Left ventricle myocardium inferior (tissue), 1 donor: ENCODE measurements around the gene CRELD2. TPM values are rescaled to one million over a fixed set of nuclear protein-coding genes. Genes with fewer than 3 reads are reported as not detected.

ENCODE experiments used
- DNase-seq: peaks from one replicate; pipeline ENCODE4 v3.0.0-alpha.2; 2020
- H3K27ac ChIP-seq: fragments of 200-600 bp; replicated peaks from 2 replicates; pipeline ENCODE4 v1.8.0; 2021
- H3K27me3 ChIP-seq: fragments of 200-600 bp; 2 replicates; pipeline ENCODE4 v1.8.0; 2021; ENCODE audit warnings: low read depth
- H3K36me3 ChIP-seq: fragments of 200-600 bp; 2 replicates; pipeline ENCODE4 v1.8.0; 2021
- H3K4me1 ChIP-seq: fragments of 200-600 bp; 2 replicates; pipeline ENCODE4 v1.8.0; 2021
- H3K4me3 ChIP-seq: fragments of 200-600 bp; 2 replicates; pipeline ENCODE4 v1.8.0; 2021; ENCODE audit warnings: mild to moderate bottlenecking, moderate library complexity
- H3K9me3 ChIP-seq: fragments of 200-600 bp; replicated peaks from 2 replicates; pipeline ENCODE4 v1.8.0; 2021
- intact Hi-C: fragments of 100-400 bp; cut with micrococcal nuclease; formaldehyde crosslinking; loops from one replicate; pipeline ENCODE4 v1.11.0; 2022
- total RNA-seq: library from RNA; stranded (reverse); fragmentation: NEBNext Ultra II Directional; extraction: Animal tissue kit (Norgen Biotek cat#: 25700); gene quantifications from one replicate; pipeline ENCODE4 v1.2.1, GENCODE V29; 2021
- TF ChIP-seq, protein P1 (sequence below): fragments of 200-600 bp; IDR thresholded peaks from 2 replicates; pipeline ENCODE4 v1.8.0; 2021; ENCODE audit warnings: antibody characterized with exemption, mild to moderate bottlenecking, borderline replicate concordance
- donor health status: DM: no; HTN: yes; CAD: no; lungs with severe emphysema.

Gene CRELD2
- total RNA-seq, 1 donor from 2014 or later: 25.5 TPM

DNA sequence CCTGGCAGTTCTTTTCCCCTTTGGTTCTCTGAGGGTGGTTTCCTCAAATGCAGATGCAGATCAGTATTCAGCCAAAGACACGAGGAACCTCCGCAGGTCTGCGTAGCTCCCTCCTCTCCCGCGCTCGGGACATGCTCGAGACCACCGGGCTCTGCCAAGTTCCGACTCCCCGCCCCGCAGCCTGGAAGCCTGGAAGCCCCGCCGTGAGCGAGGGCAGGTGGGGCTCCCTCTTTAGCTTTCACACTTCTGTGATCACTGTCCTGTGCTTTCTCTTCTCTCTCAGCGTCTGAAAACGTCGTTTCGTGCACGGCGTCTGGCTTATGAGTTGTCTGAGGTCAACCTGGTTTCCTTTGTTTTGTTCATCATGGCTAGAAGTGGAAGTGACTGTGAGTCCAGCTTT is 38.2 kb upstream of the CRELD2 start:
- Histone ChIP-seq H3K4me3 (no peak overlapping the region), H3K27ac (no peak overlapping the region), H3K4me1 (no peaks in the 10 kb centered on the region), H3K36me3 (peaks cover 16% of the 10 kb centered on the region), H3K9me3 (no peaks in the 10 kb centered on the region), H3K27me3 (no peaks in the 10 kb centered on the region)
- DNase-seq: no peak
- TF ChIP-seq, protein P1, sequence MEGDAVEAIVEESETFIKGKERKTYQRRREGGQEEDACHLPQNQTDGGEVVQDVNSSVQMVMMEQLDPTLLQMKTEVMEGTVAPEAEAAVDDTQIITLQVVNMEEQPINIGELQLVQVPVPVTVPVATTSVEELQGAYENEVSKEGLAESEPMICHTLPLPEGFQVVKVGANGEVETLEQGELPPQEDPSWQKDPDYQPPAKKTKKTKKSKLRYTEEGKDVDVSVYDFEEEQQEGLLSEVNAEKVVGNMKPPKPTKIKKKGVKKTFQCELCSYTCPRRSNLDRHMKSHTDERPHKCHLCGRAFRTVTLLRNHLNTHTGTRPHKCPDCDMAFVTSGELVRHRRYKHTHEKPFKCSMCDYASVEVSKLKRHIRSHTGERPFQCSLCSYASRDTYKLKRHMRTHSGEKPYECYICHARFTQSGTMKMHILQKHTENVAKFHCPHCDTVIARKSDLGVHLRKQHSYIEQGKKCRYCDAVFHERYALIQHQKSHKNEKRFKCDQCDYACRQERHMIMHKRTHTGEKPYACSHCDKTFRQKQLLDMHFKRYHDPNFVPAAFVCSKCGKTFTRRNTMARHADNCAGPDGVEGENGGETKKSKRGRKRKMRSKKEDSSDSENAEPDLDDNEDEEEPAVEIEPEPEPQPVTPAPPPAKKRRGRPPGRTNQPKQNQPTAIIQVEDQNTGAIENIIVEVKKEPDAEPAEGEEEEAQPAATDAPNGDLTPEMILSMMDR: no peak
- intact Hi-C loops: no loop called here

DNA sequence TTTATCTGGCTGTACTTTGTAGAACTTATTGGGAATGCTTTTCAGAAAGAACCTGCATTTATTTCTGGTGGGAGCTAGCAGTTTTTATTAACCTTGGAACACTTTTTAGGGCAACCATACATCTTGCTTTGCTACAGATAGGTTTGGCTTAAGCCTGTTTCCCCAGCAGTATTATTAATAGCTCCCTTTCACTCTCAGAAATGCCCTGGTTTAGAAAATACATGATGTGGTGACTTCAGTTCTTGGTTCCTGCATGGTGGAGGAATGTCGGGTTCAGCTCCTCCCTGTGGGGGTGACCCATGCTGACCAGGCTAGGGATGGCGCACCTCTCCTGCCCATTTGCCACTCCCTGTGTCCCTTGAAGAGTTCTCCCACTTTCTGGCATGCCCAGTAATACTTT is 36.6 kb upstream of the CRELD2 start:
- Histone ChIP-seq H3K27ac (no peak overlapping the region), H3K9me3 (no peaks in the 10 kb centered on the region), H3K4me3 (no peak overlapping the region), H3K27me3 (no peaks in the 10 kb centered on the region), H3K4me1 (no peaks in the 10 kb centered on the region), H3K36me3 (peaks cover 32% of the 10 kb centered on the region)
- TF ChIP-seq, protein P1: no peak
- DNase-seq: no peak
- intact Hi-C loops: no loop called here

DNA sequence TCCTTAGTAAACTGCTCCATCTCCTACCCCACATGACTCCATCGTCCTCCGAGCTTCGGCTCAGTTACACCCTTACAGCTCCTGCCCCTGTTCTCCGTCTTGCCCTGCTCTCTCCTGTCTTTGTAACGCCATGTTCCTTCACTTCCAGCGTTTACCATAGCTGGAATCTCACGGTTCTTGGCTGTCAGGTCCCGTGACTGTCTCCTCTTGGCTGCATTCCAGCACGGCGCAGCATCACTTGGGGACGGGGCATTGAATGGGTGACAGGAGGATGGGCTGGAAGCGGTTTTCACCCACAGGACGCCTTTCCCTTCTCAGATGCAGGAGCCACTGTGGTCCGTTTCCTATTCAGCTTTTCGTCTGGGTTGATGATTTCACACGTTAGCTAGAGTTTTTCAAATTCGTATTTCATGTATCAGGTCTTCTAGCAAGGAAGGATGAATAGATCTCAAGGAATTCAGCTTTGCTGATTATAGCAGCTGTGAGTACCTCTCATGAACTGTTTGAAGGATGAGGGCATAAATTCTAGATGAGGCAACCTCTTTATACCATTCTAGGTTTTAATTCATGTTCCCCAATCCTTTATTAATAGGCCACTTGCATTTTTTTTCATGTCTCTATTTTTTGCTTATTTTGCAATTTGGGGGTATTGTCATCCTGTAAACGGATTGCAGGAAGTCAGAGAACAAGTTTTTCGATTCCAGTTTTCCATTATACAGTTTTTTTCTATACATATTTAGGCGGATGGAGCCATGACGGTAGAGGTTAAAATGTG is 35.7 kb upstream of the CRELD2 start:
- Histone ChIP-seq H3K27ac (no peak overlapping the region), H3K4me3 (no peak overlapping the region), H3K9me3 (no peaks in the 10 kb centered on the region), H3K36me3 (peaks cover 39% of the 10 kb centered on the region), H3K27me3 (no peaks in the 10 kb centered on the region), H3K4me1 (no peaks in the 10 kb centered on the region)
- no peak for DNase-seq
- intact Hi-C loops: no loop called here
- TF ChIP-seq, protein P1: no peak

DNA sequence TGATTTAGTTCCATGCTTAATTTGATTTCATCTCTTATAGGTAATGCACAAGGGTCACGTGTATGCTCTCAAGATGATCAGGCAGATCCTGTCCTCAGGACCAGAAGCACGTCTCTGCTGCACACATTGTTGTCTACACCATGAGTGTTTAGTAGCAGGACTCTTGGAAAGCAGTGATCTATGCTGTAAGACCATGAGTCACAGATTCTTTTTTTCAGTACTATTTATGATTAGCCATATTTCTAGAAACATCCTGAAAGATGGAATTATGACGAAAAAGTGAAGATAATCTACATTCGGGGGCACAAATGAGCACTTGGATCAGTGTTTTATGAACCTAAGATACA is 35.2 kb upstream of the CRELD2 start:
- H3K36me3 ChIP-seq: peaks cover 42% of the 10 kb centered on the region
- H3K4me3 ChIP-seq: no peak overlapping the region
- no peaks in the 10 kb centered on the region for H3K9me3 ChIP-seq
- DNase-seq: no peak
- no peaks in the 10 kb centered on the region for H3K27me3 ChIP-seq
- intact Hi-C loops: no loop called here
- TF ChIP-seq, protein P1: no peak
- no peaks in the 10 kb centered on the region for H3K4me1 ChIP-seq
- H3K27ac ChIP-seq: no peak overlapping the region

DNA sequence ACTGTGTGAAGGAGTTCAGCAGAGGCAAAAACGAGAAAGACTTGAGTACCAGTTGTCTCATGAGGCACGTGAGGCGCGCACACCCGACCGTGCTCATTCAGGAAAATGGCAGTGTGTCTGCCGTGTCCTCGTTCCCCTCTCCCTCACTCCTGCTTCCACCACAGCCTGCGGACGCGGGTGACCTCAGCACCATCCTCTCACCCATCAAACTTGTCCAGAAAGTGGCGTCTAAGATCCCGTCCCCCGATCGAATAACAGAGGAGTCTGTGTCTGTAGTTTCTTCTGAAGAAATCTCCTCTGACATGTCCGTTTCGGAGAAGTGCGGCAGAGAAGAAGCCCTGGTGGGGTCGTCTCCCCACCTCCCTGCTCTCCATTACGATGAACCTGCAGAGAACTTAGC is 34.4 kb upstream of the CRELD2 start:
- DNase-seq: no peak
- H3K36me3 ChIP-seq: peaks cover 47% of the 10 kb centered on the region
- no peaks in the 10 kb centered on the region for H3K27me3 ChIP-seq

More for the DNA sequence above, 34.4 kb upstream of the CRELD2 start:
- TF ChIP-seq, protein P1: no peak
- H3K9me3 ChIP-seq: no peaks in the 10 kb centered on the region
- no peaks in the 10 kb centered on the region for H3K4me1 ChIP-seq
- intact Hi-C loops: no loop called here
- H3K4me3 ChIP-seq: no peak overlapping the region
- H3K27ac ChIP-seq: no peak overlapping the region
